ENCODE results near the gene MLNR.

Gene MLNR

GRCh38 chr13:49234741-49235140 lies 14.6 kb downstream of the MLNR start:
- DNase-seq, result no peak

GRCh38 chr13:49235856-49236431 lies 15.8 kb downstream of the MLNR start:
- no peak for DNase-seq

- DNase-seq, result no peak
Observed at GRCh38 chr13:49238621-49239020, 18.5 kb downstream of the MLNR start.

GRCh38 chr13:49240017-49240416 lies 19.9 kb downstream of the MLNR start:
- peak; percentile 40 for DNase-seq

GRCh38 chr13:49241296-49241695 lies 21.2 kb downstream of the MLNR start:
- no peak for DNase-seq

- no peak for DNase-seq
Observed at GRCh38 chr13:49245101-49245500, 25.0 kb downstream of the MLNR start.

GRCh38 chr13:49246850-49247642 lies 26.9 kb downstream of the MLNR start:
- DNase-seq, result no peak

GRCh38 chr13:49247643-49248621 lies 27.8 kb downstream of the MLNR start, which contains the start of gene CDADC1:
Gene CDADC1, plus strand, starts transcription at chr13:49247925. Its CDS starts 113 bp downstream, at chr13:49248038.
- peak; percentile 93 for DNase-seq

- DNase-seq, result no peak
Observed at GRCh38 chr13:49248622-49249002, 28.5 kb downstream of the MLNR start.

GRCh38 chr13:49251326-49251725 lies 31.2 kb downstream of the MLNR start:
- DNase-seq, result no peak

GRCh38 chr13:49253310-49253709 lies 33.2 kb downstream of the MLNR start:
- no peak for DNase-seq

- no peak for DNase-seq
Observed at GRCh38 chr13:49254007-49254406, 33.9 kb downstream of the MLNR start.

- no peak for DNase-seq
Observed at GRCh38 chr13:49256841-49257240, 36.7 kb downstream of the MLNR start.

- no peak for DNase-seq
Observed at GRCh38 chr13:49258089-49258796, 38.1 kb downstream of the MLNR start.

GRCh38 chr13:49259586-49259985 lies 39.4 kb downstream of the MLNR start:
- DNase-seq, result no peak

- DNase-seq, result no peak
Observed at GRCh38 chr13:49262634-49263033, 42.5 kb downstream of the MLNR start.

GRCh38 chr13:49265822-49266221 lies 45.7 kb downstream of the MLNR start:
- no peak for DNase-seq

- DNase-seq, result no peak
Observed at GRCh38 chr13:49271264-49271663, 51.1 kb downstream of the MLNR start.

All from GDM1 (cell line).